HG03575 (cell line): Measurements from ENCODE around the gene SEC23IP.

Source experiments
- ATAC-seq: cut with Tn5 transposase; IDR thresholded peaks from one replicate; pipeline ENCODE4 v1.9.1; 2021; ENCODE audit not compliant: unreplicated experiment, insufficient number of reproducible peaks, low FRiP score; ENCODE audit errors: extremely low read depth

Gene SEC23IP

GRCh38 chr10:119989966-119990365, 97.4 kb downstream of the SEC23IP start:
- ATAC-seq: no peak

- no peak for ATAC-seq
Observed at GRCh38 chr10:119991066-119991465, 98.5 kb downstream of the SEC23IP start.

GRCh38 chr10:119991816-119992215, 99.3 kb downstream of the SEC23IP start:
- no peak for ATAC-seq
